Mesenchymal stem cell (in vitro differentiated cells and primary cell): ENCODE data around the gene SPECC1L.

Experiments
- DNase-seq: peaks from one replicate; pipeline ENCODE4 v3.0.0-alpha.2; 2013
- H2AFZ ChIP-seq: one replicate; pipeline ENCODE4 v1.6.1; 2013; ENCODE audit warnings: low read depth, mild to moderate bottlenecking, control low read depth, inconsistent platforms, low read length, moderate library complexity
- H2AK5ac ChIP-seq: 2 replicates; pipeline ENCODE4 v1.6.1; 2013; ENCODE audit warnings: low read length, moderate library complexity, mild to moderate bottlenecking, inconsistent platforms; ENCODE audit not compliant: severe bottlenecking
- H2BK120ac ChIP-seq: one replicate; pipeline ENCODE4 v1.6.1; 2013; ENCODE audit warnings: low read depth, mild to moderate bottlenecking, inconsistent platforms, low read length, moderate library complexity
- H2BK12ac ChIP-seq, 2 experiments: one replicate each; pipeline ENCODE4 v1.6.1; 2013; ENCODE audit warnings: inconsistent platforms in 2 of 2, low read length in 2 of 2, mild to moderate bottlenecking in 2 of 2, moderate library complexity in 2 of 2, control low read depth in 1 of 2
- H2BK15ac ChIP-seq: one replicate; pipeline ENCODE4 v1.6.1; 2013; ENCODE audit warnings: mild to moderate bottlenecking, low read depth, inconsistent platforms; ENCODE audit not compliant: poor library complexity, severe bottlenecking
- H2BK5ac ChIP-seq: 2 replicates; pipeline ENCODE4 v1.6.1; 2013; ENCODE audit warnings: low read depth, mild to moderate bottlenecking, low read length, control low read depth, inconsistent platforms; ENCODE audit not compliant: poor library complexity, severe bottlenecking
- H3K14ac ChIP-seq, 2 experiments: one replicate each; pipeline ENCODE4 v1.6.1; 2013; ENCODE audit warnings: inconsistent platforms in 2 of 2, low read length in 2 of 2, control low read depth in 1 of 2, mild to moderate bottlenecking in 1 of 2, moderate library complexity in 1 of 2
- H3K18ac ChIP-seq, 2 experiments: one replicate each; pipeline ENCODE4 v1.6.1; 2013; ENCODE audit warnings: inconsistent platforms in 2 of 2, low read length in 2 of 2, control low read depth in 1 of 2, low read depth in 1 of 2, mild to moderate bottlenecking in 1 of 2
- H3K23ac ChIP-seq, 2 experiments: one replicate each; pipeline ENCODE4 v1.6.1; 2013; ENCODE audit warnings: inconsistent platforms in 2 of 2, low read length in 2 of 2, mild to moderate bottlenecking in 2 of 2, moderate library complexity in 2 of 2, control low read depth in 1 of 2
- H3K27ac ChIP-seq: 2 replicates; pipeline ENCODE4 v1.5.1; 2013; ENCODE audit warnings: mild to moderate bottlenecking, moderate library complexity, low read length, control low read depth, inconsistent platforms; ENCODE audit not compliant: poor library complexity, severe bottlenecking
- H3K27me3 ChIP-seq, 2 experiments: 2 replicates each; pipeline versions ENCODE4 v1.6.1 to v1.7.0; 2013; ENCODE audit warnings: low read length in 2 of 2, mild to moderate bottlenecking in 2 of 2, moderate library complexity in 2 of 2, control low read depth in 1 of 2, inconsistent platforms in 1 of 2; ENCODE audit not compliant: control insufficient read depth in 1 of 2, insufficient read depth in 1 of 2
- H3K36me3 ChIP-seq, 2 experiments: 2 replicates each; pipeline versions ENCODE4 v1.6.1 to v1.7.0; 2013; ENCODE audit warnings: low read length in 2 of 2, control low read depth in 1 of 2, inconsistent platforms in 1 of 2, low read depth in 1 of 2, mild to moderate bottlenecking in 1 of 2; ENCODE audit not compliant: insufficient read depth in 2 of 2, control insufficient read depth in 1 of 2
- H3K4ac ChIP-seq, 2 experiments: one replicate each; pipeline ENCODE4 v1.6.1; 2013; ENCODE audit warnings: inconsistent platforms in 2 of 2, low read length in 2 of 2, mild to moderate bottlenecking in 2 of 2, moderate library complexity in 2 of 2, control low read depth in 1 of 2, low read depth in 1 of 2
- H3K4me1 ChIP-seq: 2 replicates; pipeline ENCODE4 v1.6.1; 2013; ENCODE audit warnings: low read depth, low read length, control low read depth; ENCODE audit not compliant: control insufficient read depth, insufficient read depth
- H3K4me2 ChIP-seq: 2 replicates; pipeline ENCODE4 v1.6.1; 2013; ENCODE audit warnings: low read length, mild to moderate bottlenecking, inconsistent platforms; ENCODE audit not compliant: poor library complexity, severe bottlenecking
- H3K4me3 ChIP-seq, 2 experiments: 2 replicates each; pipeline versions ENCODE4 v1.5.1 to v1.7.0; 2013; ENCODE audit warnings: low read length in 2 of 2, mild to moderate bottlenecking in 2 of 2, control low read depth in 1 of 2, low read depth in 1 of 2; ENCODE audit not compliant: insufficient read depth in 1 of 2
- H3K79me1 ChIP-seq: replicated peaks from 2 replicates; pipeline ENCODE4 v1.6.1; 2013; ENCODE audit warnings: mild to moderate bottlenecking, control low read depth, low read length, inconsistent platforms; ENCODE audit not compliant: poor library complexity, severe bottlenecking
- H3K9ac ChIP-seq: 2 replicates; pipeline ENCODE4 v1.7.0; 2013; ENCODE audit warnings: mild to moderate bottlenecking, low read length, moderate library complexity
- H3K9me3 ChIP-seq: 2 replicates; pipeline ENCODE4 v1.7.0; 2013; ENCODE audit warnings: mild to moderate bottlenecking, low read length; ENCODE audit not compliant: control insufficient read depth
- H4K8ac ChIP-seq: one replicate; pipeline ENCODE4 v1.6.1; 2013; ENCODE audit warnings: inconsistent platforms, mild to moderate bottlenecking, low read length, moderate library complexity
- H4K91ac ChIP-seq: one replicate; pipeline ENCODE4 v1.6.1; 2013; ENCODE audit warnings: mild to moderate bottlenecking, low read length, inconsistent platforms
- whole genome bisulfite sequencing: methylation state at CpG from one replicate; pipeline ENCODE4 v1.1.7; 2013; ENCODE audit warnings: mixed read lengths; 5-methylcytosine and 5-hydroxymethylcytosine counted together

The SPECC1L gene

GRCh38 chr22:24337894-24338645 is 67.4 kb downstream of the SPECC1L start:
- Histone ChIP-seq H3K79me1 (peaks cover 22% of the 10 kb centered on the region), H2AK5ac (no peak overlapping the region), H3K27ac (no peak overlapping the region), H3K4me2 (no peak overlapping the region), H2BK120ac (no peak overlapping the region), H2AFZ (no peak overlapping the region), H3K36me3 (peaks cover 15 to 72% of the 10 kb centered on the region in 2 experiments), H3K4ac (no peak overlapping the region), H3K9me3 (no peaks in the 10 kb centered on the region), H3K9ac (no peak overlapping the region), H4K91ac (no peak overlapping the region), H3K23ac (no peak overlapping the region), H3K4me1 (no peaks in the 10 kb centered on the region), H3K27me3 (no peaks in the 10 kb centered on the region), H2BK5ac (no peak overlapping the region), H4K8ac (no peak overlapping the region), H3K4me3 (no peak overlapping the region), H3K18ac (no peak overlapping the region), H3K14ac (no peak overlapping the region), H2BK15ac (no peak overlapping the region), H2BK12ac (no peak overlapping the region)
- WGBS: 95% methylated on average over 5 of the region's 6 CpGs
- no peak for DNase-seq

DNA sequence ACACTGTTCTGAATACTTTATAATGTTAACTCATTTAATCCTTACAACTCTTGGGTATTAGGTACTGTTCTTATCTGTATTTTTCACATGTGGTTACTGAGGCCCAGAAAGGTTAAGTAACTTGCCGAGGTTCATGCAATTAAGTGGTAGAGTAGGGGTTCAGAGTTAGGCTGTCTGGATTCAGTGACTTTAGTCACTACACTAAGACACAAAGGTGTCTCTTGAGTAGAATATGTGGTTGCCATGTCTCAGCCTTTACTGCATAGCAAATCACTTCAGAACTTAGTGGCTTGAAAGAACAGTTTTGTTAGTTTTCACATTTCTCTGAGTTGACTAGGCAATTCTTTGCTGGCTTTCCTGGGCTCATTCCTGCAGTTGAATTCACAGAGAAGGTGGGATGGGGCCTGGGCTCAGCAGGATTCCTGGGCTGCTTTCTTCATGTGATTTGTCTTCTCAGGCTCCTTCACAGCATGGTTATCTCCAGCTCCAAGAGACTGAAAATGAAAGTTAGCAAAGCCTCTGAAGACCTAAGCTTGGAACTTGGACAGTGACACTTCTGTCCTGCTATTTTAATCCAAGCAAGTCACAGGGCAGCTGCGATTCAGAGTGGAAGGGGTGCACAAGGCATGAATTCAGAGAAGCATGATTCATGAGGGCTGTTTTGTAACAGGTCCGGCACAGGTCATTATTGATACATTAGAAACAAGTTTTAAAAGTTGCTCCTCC is 68.3 kb downstream of the SPECC1L start:
- Histone ChIP-seq H3K27ac (peak overlapping the region; percentile 3), H2BK15ac (no peak overlapping the region), H3K79me1 (peaks cover 24% of the 10 kb centered on the region), H3K4me1 (no peaks in the 10 kb centered on the region), H3K23ac (no peak overlapping the region), H3K9me3 (no peaks in the 10 kb centered on the region), H3K4me3 (peak overlapping the region in 1 of 2 experiments; percentile 54), H3K18ac (no peak overlapping the region), H3K9ac (peak overlapping the region; percentile 51), H3K4ac (no peak overlapping the region), H4K91ac (no peak overlapping the region), H3K36me3 (peaks cover 18 to 80% of the 10 kb centered on the region in 2 experiments), H4K8ac (no peak overlapping the region), H3K14ac (no peak overlapping the region), H2BK12ac (no peak overlapping the region), H2AK5ac (no peak overlapping the region), H3K27me3 (no peaks in the 10 kb centered on the region), H2BK5ac (no peak overlapping the region), H2AFZ (no peak overlapping the region), H3K4me2 (no peak overlapping the region), H2BK120ac (no peak overlapping the region)
- 92% methylated on average over 3 of the region's 3 CpGs for WGBS
- DNase-seq: peak; percentile 29

GRCh38 chr22:24339452-24339747 is 68.8 kb downstream of the SPECC1L start:
- no peak overlapping the region for H3K4me2 ChIP-seq
- H3K27ac ChIP-seq: peak overlapping the region; percentile 6
- H3K4me3 ChIP-seq: peak overlapping the region in 1 of 2 experiments; percentile 54
- no peak overlapping the region for H3K23ac ChIP-seq
- no peaks in the 10 kb centered on the region for H3K27me3 ChIP-seq
- H2AFZ ChIP-seq: no peak overlapping the region
- no peak overlapping the region for H2AK5ac ChIP-seq
- no peak overlapping the region for H4K8ac ChIP-seq
- 97% methylated on average over 7 of the region's 7 CpGs for WGBS
- no peak overlapping the region for H2BK5ac ChIP-seq
- H2BK15ac ChIP-seq: no peak overlapping the region
- H3K9ac ChIP-seq: peak overlapping the region; percentile 51
- H3K18ac ChIP-seq: no peak overlapping the region
- H3K79me1 ChIP-seq: peaks cover 24% of the 10 kb centered on the region
- no peak overlapping the region for H2BK120ac ChIP-seq
- H3K36me3 ChIP-seq: peaks cover 18 to 83% of the 10 kb centered on the region in 2 experiments
- no peak overlapping the region for H3K14ac ChIP-seq
- H3K9me3 ChIP-seq: no peaks in the 10 kb centered on the region
- no peak overlapping the region for H2BK12ac ChIP-seq
- H3K4me1 ChIP-seq: no peaks in the 10 kb centered on the region
- H4K91ac ChIP-seq: no peak overlapping the region
- H3K4ac ChIP-seq: no peak overlapping the region
- no peak for DNase-seq

- no peak overlapping the region for H3K27ac ChIP-seq
- no peak overlapping the region for H3K4ac ChIP-seq
- H3K9me3 ChIP-seq: no peaks in the 10 kb centered on the region
- no peak overlapping the region for H2BK12ac ChIP-seq
- H4K8ac ChIP-seq: no peak overlapping the region
- no peak overlapping the region for H3K14ac ChIP-seq
- no peak overlapping the region for H3K4me3 ChIP-seq
- WGBS: 94% methylated on average over 5 of the region's 6 CpGs
- no peak overlapping the region for H3K9ac ChIP-seq
- no peak overlapping the region for H4K91ac ChIP-seq
- no peak for DNase-seq
- no peaks in the 10 kb centered on the region for H3K4me1 ChIP-seq
- no peaks in the 10 kb centered on the region for H3K27me3 ChIP-seq
- no peak overlapping the region for H2AFZ ChIP-seq
- H3K18ac ChIP-seq: no peak overlapping the region
- H3K23ac ChIP-seq: no peak overlapping the region
- H2BK15ac ChIP-seq: peak overlapping the region; percentile 26
- peaks cover 19% of the 10 kb centered on the region for H3K79me1 ChIP-seq
- no peak overlapping the region for H3K4me2 ChIP-seq
- no peak overlapping the region for H2BK120ac ChIP-seq
- H2BK5ac ChIP-seq: no peak overlapping the region
- no peak overlapping the region for H2AK5ac ChIP-seq
- peaks cover 21 to 82% of the 10 kb centered on the region in 2 experiments for H3K36me3 ChIP-seq
Measured at GRCh38 chr22:24341627-24342026, 71.0 kb downstream of the SPECC1L start.
